NCI-H1417 (cell line): ENCODE results near the gene PCTP.
A peak's percentile ranks its signal among the peaks of the same experiment; 100 is the strongest.

ENCODE experiments used
- DNase-seq, 3 experiments: peaks; one replicate each; lab custom pipeline; 2025; lab: John Stamatoyannopoulos, UW

Gene PCTP

GRCh38 chr17:55794725-55795482 lies 44.1 kb downstream of the PCTP start:
- DNase-seq = peak in 2 of 3 experiments; percentile 5 to 21

- DNase-seq = no peak
Observed at GRCh38 chr17:55806745-55807495, 56.1 kb downstream of the PCTP start.

- no peak for DNase-seq
Observed at GRCh38 chr17:55811536-55811935, 60.7 kb downstream of the PCTP start.

- no peak for DNase-seq
Observed at GRCh38 chr17:55812323-55812722, 61.5 kb downstream of the PCTP start.

- no peak for DNase-seq
Observed at GRCh38 chr17:55813944-55814343, 63.1 kb downstream of the PCTP start.

- no peak for DNase-seq
Observed at GRCh38 chr17:55814377-55814776, 63.5 kb downstream of the PCTP start.

- DNase-seq = no peak
Observed at GRCh38 chr17:55816532-55817396, 65.9 kb downstream of the PCTP start.

GRCh38 chr17:55817397-55817709 lies 66.5 kb downstream of the PCTP start:
- no peak for DNase-seq

- DNase-seq = no peak
Observed at GRCh38 chr17:55818026-55818425, 67.2 kb downstream of the PCTP start.

- DNase-seq = no peak
Observed at GRCh38 chr17:55818451-55819375, 67.9 kb downstream of the PCTP start.

- no peak for DNase-seq
Observed at GRCh38 chr17:55820675-55821074, 69.8 kb downstream of the PCTP start.

- no peak for DNase-seq
Observed at GRCh38 chr17:55822028-55822427, 71.2 kb downstream of the PCTP start.

- peak in 2 of 3 experiments; percentile 4 to 10 for DNase-seq
Observed at GRCh38 chr17:55825213-55825612, 74.4 kb downstream of the PCTP start.
